Measurements from ENCODE around the gene LDLRAD4.

LDLRAD4 gene

GRCh38 chr18:13308369-13308768 is 89.8 kb downstream of the LDLRAD4 start:
- no peak for DNase-seq (ENCODE audit: low read depth in 2 of 2)

GRCh38 chr18:13309031-13309747 is 90.6 kb downstream of the LDLRAD4 start:
- no peak for DNase-seq (ENCODE audit: low read depth in 2 of 2)

GRCh38 chr18:13309748-13310670 is 91.4 kb downstream of the LDLRAD4 start:
- no peak for DNase-seq (ENCODE audit: low read depth in 2 of 2)

- no peak for DNase-seq (ENCODE audit: low read depth in 2 of 2)
Measured at GRCh38 chr18:13311193-13311592, 92.6 kb downstream of the LDLRAD4 start.

- DNase-seq (ENCODE audit: low read depth in 2 of 2): no peak
Measured at GRCh38 chr18:13312515-13312914, 94.0 kb downstream of the LDLRAD4 start.

- no peak for DNase-seq (ENCODE audit: low read depth in 2 of 2)
Measured at GRCh38 chr18:13313006-13313686, 94.6 kb downstream of the LDLRAD4 start.

GRCh38 chr18:13315000-13315399 is 96.4 kb downstream of the LDLRAD4 start:
- DNase-seq (ENCODE audit: low read depth in 2 of 2): no peak

- no peak for DNase-seq (ENCODE audit: low read depth in 2 of 2)
Measured at GRCh38 chr18:13316063-13316462, 97.5 kb downstream of the LDLRAD4 start.

GRCh38 chr18:13317801-13318200 is 99.2 kb downstream of the LDLRAD4 start:
- DNase-seq (ENCODE audit: low read depth in 2 of 2): no peak

GRCh38 chr18:13318731-13319501 is 100.4 kb downstream of the LDLRAD4 start:
- no peak for DNase-seq (ENCODE audit: low read depth in 2 of 2)

GRCh38 chr18:13319629-13320028 is 101.1 kb downstream of the LDLRAD4 start:
- no peak for DNase-seq (ENCODE audit: low read depth in 2 of 2)

- no peak for DNase-seq (ENCODE audit: low read depth in 2 of 2)
Measured at GRCh38 chr18:13320096-13320495, 101.5 kb downstream of the LDLRAD4 start.

GRCh38 chr18:13320891-13321425 is 102.4 kb downstream of the LDLRAD4 start:
- DNase-seq (ENCODE audit: low read depth in 2 of 2): no peak

- no peak for DNase-seq (ENCODE audit: low read depth in 2 of 2)
Measured at GRCh38 chr18:13321923-13322322, 103.4 kb downstream of the LDLRAD4 start.

- no peak for DNase-seq (ENCODE audit: low read depth in 2 of 2)
Measured at GRCh38 chr18:13323186-13323585, 104.6 kb downstream of the LDLRAD4 start.

GRCh38 chr18:13324880-13325279 is 106.3 kb downstream of the LDLRAD4 start:
- DNase-seq (ENCODE audit: low read depth in 2 of 2): no peak

- no peak for DNase-seq (ENCODE audit: low read depth in 2 of 2)
Measured at GRCh38 chr18:13328213-13328612, 109.7 kb downstream of the LDLRAD4 start.

- DNase-seq (ENCODE audit: low read depth in 2 of 2): no peak
Measured at GRCh38 chr18:13330996-13331395, 112.4 kb downstream of the LDLRAD4 start.

GRCh38 chr18:13331846-13332245 is 113.3 kb downstream of the LDLRAD4 start:
- no peak for DNase-seq (ENCODE audit: low read depth in 2 of 2)

- no peak for DNase-seq (ENCODE audit: low read depth in 2 of 2)
Measured at GRCh38 chr18:13332874-13333273, 114.3 kb downstream of the LDLRAD4 start.

GRCh38 chr18:13335903-13336302 is 117.3 kb downstream of the LDLRAD4 start:
- DNase-seq (ENCODE audit: low read depth in 2 of 2): no peak
